Fibroblast of lung (primary cell): Measurements from ENCODE around the gene CLCN4. TPM values are rescaled to one million over a fixed set of nuclear protein-coding genes. Genes with fewer than 3 reads are reported as not detected.

Experiments used
- DNase-seq, 2 donors: peaks; one replicate each; pipeline versions ENCODE4 v3.0.0 to v3.0.0-alpha.2; 2010; ENCODE audit warnings: low read depth in 2 of 2
- H2AFZ ChIP-seq: 2 replicates; pipeline ENCODE4 v1.5.1; 2012; ENCODE audit warnings: low read length, control low read depth, inconsistent platforms
- H3K27ac ChIP-seq: 2 replicates; pipeline ENCODE4 v1.5.1; 2011; ENCODE audit warnings: low read length, control low read depth; ENCODE audit not compliant: insufficient read depth
- H3K27me3 ChIP-seq: 2 replicates; pipeline ENCODE4 v1.5.1; 2011; ENCODE audit warnings: mild to moderate bottlenecking, low read length; ENCODE audit not compliant: control insufficient read depth, insufficient read depth
- H3K36me3 ChIP-seq: 2 replicates; pipeline ENCODE4 v1.5.1; 2011; ENCODE audit warnings: low read length; ENCODE audit not compliant: control insufficient read depth, insufficient read depth
- H3K4me1 ChIP-seq: 2 replicates; pipeline ENCODE4 v1.5.1; 2011; ENCODE audit warnings: low read length; ENCODE audit not compliant: control insufficient read depth, insufficient read depth; ENCODE audit errors: extremely low read depth
- H3K4me2 ChIP-seq: 2 replicates; pipeline ENCODE4 v1.5.1; 2011; ENCODE audit warnings: low read length, control low read depth; ENCODE audit not compliant: insufficient read depth; ENCODE audit errors: extremely low read depth
- H3K4me3 ChIP-seq, 4 experiments: fragments of 200-600 bp in 1 of 4; sonication (generic) in 1 of 4; replicated peaks in 1 of 4; 2 replicates each; pipeline ENCODE4 v1.5.1; 2011 to 2016; ENCODE audit warnings: low read length in 4 of 4, low read depth in 3 of 4, mild to moderate bottlenecking in 3 of 4, control low read depth in 2 of 4, inconsistent platforms in 1 of 4, mixed read lengths in 1 of 4; ENCODE audit not compliant: insufficient read depth in 1 of 4; ENCODE audit errors: control extremely low read depth in 1 of 4
- H3K79me2 ChIP-seq: 2 replicates; pipeline ENCODE4 v1.5.1; 2012; ENCODE audit warnings: mild to moderate bottlenecking, low read length, inconsistent platforms; ENCODE audit not compliant: control insufficient read depth, insufficient read depth
- H3K9ac ChIP-seq: 2 replicates; pipeline ENCODE4 v1.5.1; 2011; ENCODE audit warnings: mild to moderate bottlenecking, low read length, control low read depth; ENCODE audit not compliant: insufficient read depth
- H3K9me3 ChIP-seq: 2 replicates; pipeline ENCODE4 v1.5.1; 2012; ENCODE audit warnings: low read depth, low read length; ENCODE audit not compliant: control insufficient read depth, insufficient read depth
- H4K20me1 ChIP-seq: 2 replicates; pipeline ENCODE4 v1.5.1; 2011; ENCODE audit warnings: low read length; ENCODE audit not compliant: control insufficient read depth, insufficient read depth; ENCODE audit errors: extremely low read depth
- CTCF ChIP-seq, 2 donors: IDR thresholded peaks in 1 of 2; conservative IDR thresholded peaks in 1 of 2; 1 replicate in 1 of 2; 2 replicates in 1 of 2; pipeline ENCODE4 v1.5.1; 2011 to 2012; ENCODE audit warnings: low read length in 2 of 2, control low read depth in 1 of 2, inconsistent platforms in 1 of 2, low read depth in 1 of 2, mild to moderate bottlenecking in 1 of 2
- EZH2 ChIP-seq: IDR thresholded peaks from 2 replicates; pipeline ENCODE4 v1.5.1; 2012; ENCODE audit warnings: low read length, control low read depth, mild to moderate bottlenecking; ENCODE audit errors: missing control alignments
- polyA plus RNA-seq, 2 donors: library from polyadenylated mRNA; depleted of rRNA in 1 of 2; stranded (reverse) in 1 of 2; unstranded in 1 of 2; fragments of >200 nt; gene quantifications; 2 replicates each; pipeline ENCODE4 v1.2.1, GENCODE V29; 2011 to 2012; ENCODE audit warnings: missing spikeins in 1 of 2
- total RNA-seq: library from RNA; depleted of rRNA; stranded (reverse); fragments of >200 nt; gene quantifications from 2 replicates; pipeline ENCODE4 v1.2.1, GENCODE V29; 2014

CLCN4 gene
- total and polyA plus RNA-seq, 2 donors (not counting 1 experiment from before 2014, with no cell fraction given): 0.70 to 4.0 TPM

DNA sequence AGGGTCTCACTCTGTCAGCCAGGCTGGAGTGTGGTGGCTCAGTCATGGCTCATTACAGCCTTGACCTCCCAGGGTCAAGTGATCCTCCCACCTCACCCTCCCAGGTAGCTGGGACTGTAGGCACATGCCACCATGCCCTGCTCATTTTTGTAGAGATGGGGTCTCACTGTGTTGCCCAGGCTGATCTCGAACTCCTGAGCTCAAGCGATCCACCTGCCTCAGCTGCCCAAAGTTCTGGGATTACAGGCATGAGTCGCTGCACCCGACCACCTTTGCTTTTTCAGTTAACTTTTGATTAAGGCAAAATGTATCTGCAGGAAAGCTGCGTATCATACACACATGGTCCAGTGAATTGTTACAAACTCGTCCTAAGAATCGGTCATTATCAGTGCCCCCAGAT, 16.5 kb upstream of the CLCN4 start:
- no peak for DNase-seq
- H3K4me3 ChIP-seq: no peak overlapping the region
- no peaks in the 10 kb centered on the region for H3K4me1 ChIP-seq
- H3K27me3 ChIP-seq: no peaks in the 10 kb centered on the region
- no peak overlapping the region for H3K9ac ChIP-seq
- H3K36me3 ChIP-seq: peaks cover 2% of the 10 kb centered on the region
- TF ChIP-seq CTCF (conservative IDR thresholded peaks at IDR 0.05 in 1 of 2, IDR thresholded peaks at IDR 0.05 in 1 of 2; ENCODE audit: low read depth in 1 of 2, low read length in 2 of 2) (no peak), EZH2 (no peak)
- no peaks in the 10 kb centered on the region for H3K79me2 ChIP-seq
- no peak overlapping the region for H3K4me2 ChIP-seq
- no peak overlapping the region for H3K27ac ChIP-seq
- H4K20me1 ChIP-seq: no peaks in the 10 kb centered on the region
- no peak overlapping the region for H2AFZ ChIP-seq
- no peaks in the 10 kb centered on the region for H3K9me3 ChIP-seq

DNA sequence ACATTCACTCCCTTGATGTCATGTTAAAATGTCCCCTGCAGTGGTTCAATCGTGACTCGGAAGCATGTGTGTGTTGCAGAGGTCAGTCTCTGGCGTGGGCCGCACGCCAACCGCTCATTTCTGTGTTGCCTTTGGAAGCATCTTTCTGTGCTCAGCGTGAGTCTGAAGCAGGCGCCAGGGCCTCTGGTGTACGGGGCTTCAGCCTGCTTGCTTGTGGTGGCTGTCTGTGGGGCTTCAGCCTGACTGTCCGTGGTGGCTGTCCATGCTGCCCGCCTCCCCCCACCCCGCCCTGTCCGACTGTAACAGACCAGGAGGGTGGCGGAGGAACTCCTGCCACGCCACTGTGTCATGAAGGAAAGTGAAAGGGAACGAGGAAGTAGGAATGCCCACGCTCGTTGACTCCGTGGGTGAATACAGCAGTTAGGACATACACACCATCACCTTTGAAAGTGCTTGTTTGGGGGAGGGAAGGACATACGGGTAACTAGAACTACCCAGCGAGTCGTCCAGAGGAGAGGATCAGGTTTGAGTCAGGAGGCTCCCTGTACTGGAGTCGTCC, 14.7 kb upstream of the CLCN4 start:
- Histone ChIP-seq H3K4me3 (no peak overlapping the region), H3K36me3 (peaks cover 2% of the 10 kb centered on the region), H3K9ac (no peak overlapping the region), H3K79me2 (no peaks in the 10 kb centered on the region), H2AFZ (no peak overlapping the region), H3K27me3 (no peaks in the 10 kb centered on the region), H3K9me3 (no peaks in the 10 kb centered on the region), H4K20me1 (no peaks in the 10 kb centered on the region), H3K4me2 (no peak overlapping the region), H3K27ac (no peak overlapping the region), H3K4me1 (no peaks in the 10 kb centered on the region)
- DNase-seq: no peak
- TF ChIP-seq CTCF (conservative IDR thresholded peaks at IDR 0.05 in 1 of 2, IDR thresholded peaks at IDR 0.05 in 1 of 2; ENCODE audit: low read depth in 1 of 2, low read length in 2 of 2) (no peak), EZH2 (no peak)

DNA sequence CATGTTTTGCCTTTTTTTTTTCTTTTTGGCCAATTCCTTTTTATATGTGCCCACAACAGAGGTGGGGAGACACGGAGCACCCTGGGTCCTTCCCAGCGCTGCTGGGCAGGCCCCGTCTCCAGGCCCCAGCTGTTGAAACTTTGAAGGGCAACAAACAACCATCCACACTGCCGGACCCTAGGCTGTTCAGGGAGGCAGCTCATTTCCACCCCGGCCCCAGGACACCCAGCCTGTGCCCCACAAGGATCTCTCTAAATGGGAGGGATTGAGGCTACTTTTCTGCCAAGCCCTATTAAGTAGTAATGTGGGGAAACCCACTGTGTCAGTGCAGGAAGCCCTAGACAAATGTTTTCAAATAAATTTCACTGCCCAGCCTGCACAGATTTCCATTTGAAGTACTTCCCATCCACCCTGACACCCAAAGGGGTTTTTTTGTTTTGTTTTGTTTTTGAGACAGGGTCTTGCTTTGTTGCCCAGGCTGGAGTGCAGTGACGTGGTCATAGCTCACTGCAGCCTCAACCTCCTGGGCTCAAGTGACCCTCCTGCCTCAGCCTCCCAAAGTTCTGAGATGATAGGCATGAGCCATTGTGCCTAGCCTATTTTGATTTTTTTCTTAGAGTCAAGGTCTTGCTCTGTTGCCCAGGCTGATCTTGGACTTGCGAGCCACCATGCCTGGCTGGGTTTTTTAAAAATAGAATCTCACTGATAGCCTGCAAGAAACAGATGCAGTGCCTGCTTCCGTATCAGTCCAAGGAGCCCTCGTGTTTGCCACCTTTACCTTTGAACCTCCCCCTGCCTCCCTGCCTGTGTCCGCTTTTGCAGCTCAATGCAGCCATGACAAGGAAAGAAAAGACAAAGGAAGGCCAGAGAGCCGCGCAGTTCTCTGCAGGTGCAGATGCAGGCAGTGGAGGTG, 13.4 kb upstream of the CLCN4 start:
- H2AFZ ChIP-seq: no peak overlapping the region
- no peak overlapping the region for H3K9ac ChIP-seq
- no peak overlapping the region for H3K4me3 ChIP-seq
- no peaks in the 10 kb centered on the region for H3K9me3 ChIP-seq
- no peaks in the 10 kb centered on the region for H3K79me2 ChIP-seq
- no peak overlapping the region for H3K27ac ChIP-seq
- H3K4me1 ChIP-seq: no peaks in the 10 kb centered on the region
- H3K27me3 ChIP-seq: no peaks in the 10 kb centered on the region
- no peak for TF ChIP-seq CTCF (conservative IDR thresholded peaks at IDR 0.05 in 1 of 2, IDR thresholded peaks at IDR 0.05 in 1 of 2; ENCODE audit: low read depth in 1 of 2, low read length in 2 of 2)
- no peak for TF ChIP-seq EZH2
- no peak for DNase-seq
- H4K20me1 ChIP-seq: no peaks in the 10 kb centered on the region
- H3K36me3 ChIP-seq: peaks cover 2% of the 10 kb centered on the region
- H3K4me2 ChIP-seq: no peak overlapping the region
